Esophagus squamous epithelium (tissue), 5 donors: Measurements from ENCODE around the gene ZYX. TPM values are rescaled to one million over a fixed set of nuclear protein-coding genes. Genes with fewer than 3 reads are reported as not detected.
A peak's percentile ranks its signal among the peaks of the same experiment; 100 is the strongest.

Experiments
- DNase-seq: peaks from one replicate; lab custom pipeline; 2025; lab: John Stamatoyannopoulos, UW
- H3K27ac ChIP-seq, 4 donors: fragments of 200-600 bp; sonication (generic); one replicate each; pipeline ENCODE4 v1.5.1; 2016 to 2019; ENCODE audit warnings: mild to moderate bottlenecking in 1 of 4
- H3K27me3 ChIP-seq, 4 donors: fragments of 200-600 bp; sonication (generic); 1 replicate in 3 of 4; 2 replicates in 1 of 4; pipeline versions ENCODE4 v1.5.1 to v1.6.0; 2017 to 2021; ENCODE audit warnings: antibody characterized with exemption in 1 of 4
- H3K36me3 ChIP-seq, 3 donors: fragments of 200-600 bp; sonication (generic); one replicate each; pipeline ENCODE4 v1.5.1; 2016 to 2019
- H3K4me1 ChIP-seq, 3 donors: fragments of 200-600 bp; sonication (generic); one replicate each; pipeline ENCODE4 v1.5.1; 2017 to 2019
- H3K4me3 ChIP-seq, 4 donors: fragments of 200-600 bp; sonication (generic); 1 replicate in 3 of 4; 2 replicates in 1 of 4; pipeline ENCODE4 v1.5.1; 2016 to 2019; ENCODE audit warnings: mild to moderate bottlenecking in 2 of 4, moderate library complexity in 1 of 4
- H3K9me3 ChIP-seq, 3 donors: fragments of 200-600 bp; sonication (generic); one replicate each; pipeline ENCODE4 v1.5.1; 2016 to 2019
- CTCF ChIP-seq, 6 experiments: fragments of 450-650 bp in 4 of 6; fragments of 200-600 bp in 2 of 6; sonication (generic) in 2 of 6; IDR thresholded peaks; one replicate each; pipeline ENCODE4 v1.5.1; 2016 to 2019; ENCODE audit warnings: antibody characterized with exemption in 6 of 6, mild to moderate bottlenecking in 4 of 6, moderate library complexity in 4 of 6
- POLR2A ChIP-seq, 4 donors: fragments of 450-650 bp; IDR thresholded peaks; one replicate each; pipeline ENCODE4 v1.6.1; 2017; ENCODE audit warnings: antibody characterized with exemption in 4 of 4, mild to moderate bottlenecking in 4 of 4, moderate library complexity in 3 of 4
- WGBS, 2 donors: methylation state at CpG; one replicate each; pipeline ENCODE4 v1.1.5; 2018; 5-methylcytosine and 5-hydroxymethylcytosine counted together
- intact Hi-C: fragments of 100-400 bp; cut with DNase I; formaldehyde crosslinking; loops from one replicate; pipeline ENCODE4 v1.15.0; 2022
- total RNA-seq, 4 donors: library from RNA; depleted of rRNA; stranded (reverse); fragments of >200 nt; gene quantifications; one replicate each; pipeline ENCODE4 v1.1.0, GENCODE V29; 2016
- donor health status: DM: yes; HTN: yes; CAD: no.

ZYX gene
- total RNA-seq, 4 donors from 2014 or later = 40.2 to 78.8 (median 68.6) TPM

GRCh38 chr7:143394068-143394467 is 12.9 kb downstream of the ZYX start:
- Histone ChIP-seq H3K9me3 (no peaks in the 10 kb centered on the region), H3K36me3 (peaks cover 12 to 100% (median 23%) of the 10 kb centered on the region in 3 donors), H3K27me3 (no peaks in the 10 kb centered on the region), H3K4me1 (peaks cover 29 to 68% (median 30%) of the 10 kb centered on the region in 3 donors), H3K4me3 (no peak overlapping the region), H3K27ac (no peak overlapping the region)
- 91 to 92% methylated on average over 6 of the region's 6 CpGs for WGBS, 2 donors
- intact Hi-C loops = no loop called here
- DNase-seq = no peak
- TF ChIP-seq POLR2A (IDR thresholded peaks at IDR 0.05) = no peak
- no peak for TF ChIP-seq CTCF (IDR thresholded peaks at IDR 0.05)

- WGBS, 2 donors = 62 to 72% methylated on average over 2 to 4 of the region's 6 CpGs
- Histone ChIP-seq H3K36me3 (peaks cover 12 to 100% (median 19%) of the 10 kb centered on the region in 3 donors), H3K27ac (no peak overlapping the region), H3K9me3 (no peaks in the 10 kb centered on the region), H3K27me3 (no peaks in the 10 kb centered on the region), H3K4me3 (no peak overlapping the region), H3K4me1 (peaks cover 22 to 61% (median 30%) of the 10 kb centered on the region in 3 donors)
- TF ChIP-seq POLR2A (IDR thresholded peaks at IDR 0.05) = no peak
- TF ChIP-seq CTCF (IDR thresholded peaks at IDR 0.05) = no peak
- no peak for DNase-seq
- intact Hi-C loops = no loop called here
Measured at GRCh38 chr7:143394777-143395176, 13.6 kb downstream of the ZYX start.

GRCh38 chr7:143395187-143396149 is 14.3 kb downstream of the ZYX start:
- H3K27ac ChIP-seq = peak overlapping the region in 1 of 4 donors; percentile 9

GRCh38 chr7:143396182-143396581 is 15.0 kb downstream of the ZYX start:
- intact Hi-C loops = no loop called here
- 0 to 80% methylated on average over 1 to 7 of the region's 7 CpGs for WGBS, 2 donors
- Histone ChIP-seq H3K27ac (no peak overlapping the region), H3K4me1 (peaks cover 15 to 47% (median 22%) of the 10 kb centered on the region in 3 donors), H3K36me3 (peaks cover 2 to 100% (median 12%) of the 10 kb centered on the region in 3 donors), H3K4me3 (no peak overlapping the region), H3K9me3 (no peaks in the 10 kb centered on the region), H3K27me3 (no peaks in the 10 kb centered on the region)
- DNase-seq = no peak
- TF ChIP-seq POLR2A (IDR thresholded peaks at IDR 0.05) (no peak), CTCF (IDR thresholded peaks at IDR 0.05) (no peak)

More at GRCh38 chr7:143395187-143396149, 14.3 kb downstream of the ZYX start:
- Histone ChIP-seq H3K9me3 (no peaks in the 10 kb centered on the region), H3K4me3 (no peak overlapping the region), H3K36me3 (peaks cover 5 to 100% (median 19%) of the 10 kb centered on the region in 3 donors), H3K27me3 (no peaks in the 10 kb centered on the region), H3K4me1 (peaks cover 21 to 54% (median 29%) of the 10 kb centered on the region in 3 donors)
- DNase-seq = no peak
- 58 to 72% methylated on average over 9 to 11 of the region's 21 CpGs for WGBS, 2 donors
- TF ChIP-seq CTCF (IDR thresholded peaks at IDR 0.05) (peak in 1 of 6 experiments; percentile 26), POLR2A (IDR thresholded peaks at IDR 0.05) (no peak)
- intact Hi-C loops = no loop called here
